ENCODE data around the gene NCKAP1. TPM values are rescaled to one million over a fixed set of nuclear protein-coding genes. Genes with fewer than 3 reads are reported as not detected.

The NCKAP1 gene
- total and polyA plus RNA-seq, 10 of the 15 experiments (the other 5 are each of a cell fraction or from before 2014, with no cell fraction given): 0.11 to 1.5 (median 0.52) TPM

DNA sequence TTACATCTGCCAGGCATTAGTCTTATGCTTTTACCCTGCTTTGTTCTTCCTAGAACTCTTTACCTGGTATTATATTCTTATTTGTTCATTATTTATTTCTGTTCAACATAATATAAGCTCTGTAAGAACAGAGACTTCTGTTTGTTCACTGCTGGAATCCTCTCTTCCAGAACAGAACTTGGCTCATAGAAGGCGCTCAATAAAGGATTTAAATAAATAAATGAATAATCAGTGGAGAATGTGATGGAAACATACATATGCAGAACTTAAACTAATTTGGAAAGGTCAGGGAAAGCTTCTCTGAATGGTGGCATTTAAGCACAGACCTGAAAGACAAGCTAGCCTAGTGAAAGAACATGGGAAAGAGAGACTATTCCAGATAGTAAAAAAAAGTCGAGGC is 24.3 kb downstream of the NCKAP1 start:
- no peaks in the 10 kb centered on the region for H3K27me3 ChIP-seq (replicated peaks in 1 of 2; ENCODE audit: control insufficient read depth in 2 of 2, insufficient read depth in 2 of 2, low read length in 1 of 2)
- H3K4me3 ChIP-seq: no peak overlapping the region
- WGBS (ENCODE audit: insufficient coverage, insufficient replicate concordance, low lambda C conversion rate, missing lambda C conversion rate): 71% methylated on average over 2 of the region's 2 CpGs
- in situ Hi-C loops (cut with MboI): no loop called here
- no peaks in the 10 kb centered on the region for H3K79me2 ChIP-seq (ENCODE audit: control insufficient read depth, insufficient read depth, low read length)
- ChIA-PET RAD21 (ENCODE audit: unreplicated experiment) (no interaction called here), CTCF (interaction anchor here (0.6 kb wide), 1 partner anchor 216 kb away, joined by 3 read pairs; no protein-coding TSS in a partner anchor), POLR2A (no interaction called here), SMC1A (ENCODE audit: uncharacterized antibody, unreplicated experiment) (no interaction called here)
- H3K9me3 ChIP-seq (replicated peaks; ENCODE audit: control insufficient read depth, insufficient read depth, low read length): no peaks in the 10 kb centered on the region
- intact Hi-C loops (cut with micrococcal nuclease; ENCODE audit: unreplicated experiment): no loop called here
- ATAC-seq: no peak
- no TSS peak for BruUV-seq (replicated peaks)
- no peaks in the 10 kb centered on the region for H4K20me1 ChIP-seq (ENCODE audit: control insufficient read depth, insufficient read depth)
- no peak overlapping the region for H3K27ac ChIP-seq (ENCODE audit: control insufficient read depth, insufficient read depth)
- no peak for DNase-seq (ENCODE audit: low read depth, low spot score)
- H3K4me1 ChIP-seq (ENCODE audit: control insufficient read depth, insufficient read depth, low read length): no peaks in the 10 kb centered on the region
- no peaks in the 10 kb centered on the region for H3K36me3 ChIP-seq (ENCODE audit: control insufficient read depth in 2 of 2, insufficient read depth in 2 of 2, low read length in 1 of 2)
- H2AFZ ChIP-seq (ENCODE audit: control insufficient read depth, low read depth, low read length): no peak overlapping the region
- H3K4me2 ChIP-seq (ENCODE audit: control insufficient read depth, insufficient read depth): no peak overlapping the region
- no peak overlapping the region for H3K9ac ChIP-seq (ENCODE audit: control insufficient read depth, insufficient read depth, low read length)
- no peak for TF ChIP-seq TBL1XR1 (IDR thresholded peaks at IDR 0.05; ENCODE audit: low read depth, low read length)
- no peak for TF ChIP-seq ZNF24 (IDR thresholded peaks at IDR 0.05)
- TF ChIP-seq FOXM1 (IDR thresholded peaks at IDR 0.05; ENCODE audit: low read depth, low read length): no peak
- no peak for TF ChIP-seq CBX5 (IDR thresholded peaks at IDR 0.05; ENCODE audit: low read depth)
- no peak for TF ChIP-seq GABPA (IDR thresholded peaks at IDR 0.05; ENCODE audit: low read depth)
- TF ChIP-seq ZNF687 (IDR thresholded peaks at IDR 0.05): no peak
- TF ChIP-seq STAT3 (IDR thresholded peaks at IDR 0.05; ENCODE audit: low read depth, low read length): no peak
- TF ChIP-seq CBX3 (IDR thresholded peaks at IDR 0.05; ENCODE audit: borderline replicate concordance, low read depth): no peak
- TF ChIP-seq IRF4 (IDR thresholded peaks at IDR 0.05; ENCODE audit: low read depth, low read length): no peak
- TF ChIP-seq HDAC6 (IDR thresholded peaks at IDR 0.05; ENCODE audit: unreplicated experiment): no peak
- TF ChIP-seq EGR1 (IDR thresholded peaks at IDR 0.05; ENCODE audit: borderline replicate concordance in 1 of 2, low read depth in 2 of 2, low read length in 2 of 2): no peak
- no peak for TF ChIP-seq FOS (IDR thresholded peaks at IDR 0.05; ENCODE audit: borderline replicate concordance, extremely low read depth, insufficient read length)
- no peak for TF ChIP-seq SMAD1 (IDR thresholded peaks at IDR 0.05; ENCODE audit: low read depth, partially characterized antibody)
- TF ChIP-seq MYC (IDR thresholded peaks at IDR 0.05; ENCODE audit: insufficient read depth, insufficient read length, insufficient replicate concordance, low read length, severe bottlenecking): no peak
- TF ChIP-seq NFXL1 (IDR thresholded peaks at IDR 0.05; ENCODE audit: borderline replicate concordance): no peak
- no peak for TF ChIP-seq TCF3 (IDR thresholded peaks at IDR 0.05; ENCODE audit: borderline replicate concordance, insufficient read depth, low read depth, low read length)
- TF ChIP-seq PKNOX1 (IDR thresholded peaks at IDR 0.05): no peak
- no peak for FAIRE-seq
